C4-2B (cell line): ENCODE measurements around the gene ETDC.

Source experiments
- H3K27ac ChIP-seq: fragments of 450-650 bp; 2 replicates; pipeline ENCODE4 v1.5.1; 2017
- CTCF ChIP-seq: fragments of 450-650 bp; conservative IDR thresholded peaks from 2 replicates; pipeline ENCODE4 v1.5.1; 2017; ENCODE audit warnings: mild to moderate bottlenecking
- ZFX ChIP-seq: fragments of 450-650 bp; IDR thresholded peaks from 2 replicates; pipeline ENCODE4 v1.6.1; 2017

The ETDC gene

GRCh38 chrX:135347381-135348016 is 38.2 kb downstream of the ETDC start:
- no peak overlapping the region for H3K27ac ChIP-seq
- no peak for TF ChIP-seq CTCF
- no peak for TF ChIP-seq ZFX

GRCh38 chrX:135354288-135354687 is 45.0 kb downstream of the ETDC start:
- H3K27ac ChIP-seq = no peak overlapping the region
- TF ChIP-seq ZFX = no peak
- no peak for TF ChIP-seq CTCF
